ENCODE measurements around the gene CDK5RAP1.

The CDK5RAP1 gene

GRCh38 chr20:33318096-33318429 is 83.3 kb downstream of the CDK5RAP1 start:
- Histone ChIP-seq H3F3A (ENCODE audit: insufficient read depth) (no peaks in the 10 kb centered on the region), H3K4me3 (ENCODE audit: insufficient read depth, low read length, poor library complexity, severe bottlenecking) (no peak overlapping the region), H3K9me2 (replicated peaks; ENCODE audit: insufficient read depth, low read length) (no peaks in the 10 kb centered on the region), H3K36me3 (ENCODE audit: low read length) (no peaks in the 10 kb centered on the region), H3K79me2 (ENCODE audit: insufficient read depth, low read length) (no peaks in the 10 kb centered on the region), H3K4me2 (ENCODE audit: low read depth, low read length, poor library complexity, severe bottlenecking) (no peak overlapping the region), H3K27me3 (ENCODE audit: low read length) (no peaks in the 10 kb centered on the region), H3K9me3 (ENCODE audit: insufficient read depth, low read length) (no peaks in the 10 kb centered on the region), H3K27ac (ENCODE audit: low read depth, low read length) (no peak overlapping the region), H3K9ac (ENCODE audit: low read length) (no peak overlapping the region), H2AFZ (ENCODE audit: low read depth, low read length, severe bottlenecking) (no peak overlapping the region), H4K20me1 (ENCODE audit: low read depth, low read length) (no peaks in the 10 kb centered on the region)
- TF ChIP-seq CTCF (IDR thresholded peaks at IDR 0.05; ENCODE audit: insufficient read depth, low read length, poor library complexity, severe bottlenecking) (no peak), EZH2phosphoT487 (conservative IDR thresholded peaks at IDR 0.05; ENCODE audit: low read length) (no peak)

- no peaks in the 10 kb centered on the region for H3K36me3 ChIP-seq (ENCODE audit: low read length)
- no peaks in the 10 kb centered on the region for H3F3A ChIP-seq (ENCODE audit: insufficient read depth)
- no peaks in the 10 kb centered on the region for H3K79me2 ChIP-seq (ENCODE audit: insufficient read depth, low read length)
- no peaks in the 10 kb centered on the region for H3K9me2 ChIP-seq (replicated peaks; ENCODE audit: insufficient read depth, low read length)
- H3K9me3 ChIP-seq (ENCODE audit: insufficient read depth, low read length) = no peaks in the 10 kb centered on the region
- no peak overlapping the region for H3K4me3 ChIP-seq (ENCODE audit: insufficient read depth, low read length, poor library complexity, severe bottlenecking)
- H3K9ac ChIP-seq (ENCODE audit: low read length) = no peak overlapping the region
- H4K20me1 ChIP-seq (ENCODE audit: low read depth, low read length) = no peaks in the 10 kb centered on the region
- TF ChIP-seq CTCF (IDR thresholded peaks at IDR 0.05; ENCODE audit: insufficient read depth, low read length, poor library complexity, severe bottlenecking) (no peak), EZH2phosphoT487 (conservative IDR thresholded peaks at IDR 0.05; ENCODE audit: low read length) (no peak)
- no peak overlapping the region for H3K4me2 ChIP-seq (ENCODE audit: low read depth, low read length, poor library complexity, severe bottlenecking)
- no peak overlapping the region for H2AFZ ChIP-seq (ENCODE audit: low read depth, low read length, severe bottlenecking)
- no peaks in the 10 kb centered on the region for H3K27me3 ChIP-seq (ENCODE audit: low read length)
- H3K27ac ChIP-seq (ENCODE audit: low read depth, low read length) = no peak overlapping the region
Measured at GRCh38 chr20:33317424-33318095, 83.8 kb downstream of the CDK5RAP1 start.

GRCh38 chr20:33316958-33317357 is 84.4 kb downstream of the CDK5RAP1 start:
- TF ChIP-seq EZH2phosphoT487 (conservative IDR thresholded peaks at IDR 0.05; ENCODE audit: low read length) (no peak), CTCF (IDR thresholded peaks at IDR 0.05; ENCODE audit: insufficient read depth, low read length, poor library complexity, severe bottlenecking) (no peak)
- H3K36me3 ChIP-seq (ENCODE audit: low read length) = no peaks in the 10 kb centered on the region
- H3K27me3 ChIP-seq (ENCODE audit: low read length) = no peaks in the 10 kb centered on the region
- H3K79me2 ChIP-seq (ENCODE audit: insufficient read depth, low read length) = no peaks in the 10 kb centered on the region
- H3K9me3 ChIP-seq (ENCODE audit: insufficient read depth, low read length) = no peaks in the 10 kb centered on the region
- no peak overlapping the region for H3K27ac ChIP-seq (ENCODE audit: low read depth, low read length)
- no peak overlapping the region for H3K4me3 ChIP-seq (ENCODE audit: insufficient read depth, low read length, poor library complexity, severe bottlenecking)
- no peaks in the 10 kb centered on the region for H4K20me1 ChIP-seq (ENCODE audit: low read depth, low read length)
- no peak overlapping the region for H3K9ac ChIP-seq (ENCODE audit: low read length)
- H3K4me2 ChIP-seq (ENCODE audit: low read depth, low read length, poor library complexity, severe bottlenecking) = no peak overlapping the region
- no peaks in the 10 kb centered on the region for H3F3A ChIP-seq (ENCODE audit: insufficient read depth)
- H3K9me2 ChIP-seq (replicated peaks; ENCODE audit: insufficient read depth, low read length) = no peaks in the 10 kb centered on the region
- no peak overlapping the region for H2AFZ ChIP-seq (ENCODE audit: low read depth, low read length, severe bottlenecking)

All from SU-DHL-6 (cell line).